T-helper 1 cell treated with Interleukin-12 subunit alpha and Interleukin-12 subunit beta and Interleukin-4 antibody, amounts not matched to agents 30 μg/mL and 1 μg/mL, for 36 hours (primary cell): Measurements from ENCODE around the gene CDH5.

Experiments used
- H3K27ac Mint-ChIP-seq: one replicate; pipeline ENCODE4 v1.8.0; 2021; ENCODE audit warnings: mild to moderate bottlenecking, mixed read lengths
- H3K27me3 Mint-ChIP-seq: one replicate; pipeline ENCODE4 v1.8.0; 2021; ENCODE audit warnings: low read depth, mixed read lengths
- H3K36me3 Mint-ChIP-seq: one replicate; pipeline ENCODE4 v1.8.0; 2021; ENCODE audit warnings: low read depth, mixed read lengths
- H3K4me1 Mint-ChIP-seq: one replicate; pipeline ENCODE4 v1.8.0; 2021; ENCODE audit warnings: low read depth, mixed read lengths
- H3K4me3 Mint-ChIP-seq: one replicate; pipeline ENCODE4 v1.8.0; 2021; ENCODE audit warnings: mild to moderate bottlenecking, moderate library complexity, mixed read lengths
- H3K9me3 Mint-ChIP-seq: one replicate; pipeline ENCODE4 v1.8.0; 2021; ENCODE audit warnings: mixed read lengths

The CDH5 gene

DNA sequence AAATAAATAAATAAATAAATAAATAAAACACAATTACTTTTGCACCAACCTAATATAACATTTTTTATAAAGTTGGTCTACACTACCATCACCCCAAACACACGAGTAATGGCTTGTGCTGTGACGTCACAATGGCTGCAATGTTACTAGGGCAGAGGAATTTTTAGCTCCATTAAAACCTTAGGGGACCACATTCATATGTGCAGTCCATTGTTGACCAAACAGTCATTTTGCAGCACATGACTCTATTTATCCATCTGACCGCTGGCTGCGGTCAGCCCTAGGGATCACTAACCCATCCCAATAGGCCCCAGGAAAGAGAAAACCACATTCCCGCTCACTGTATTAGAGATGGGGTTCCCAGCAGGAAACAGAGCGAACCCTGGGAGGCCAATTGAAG lies 9.6 kb downstream of the CDH5 start:
- no peak overlapping the region for H3K27ac Mint-ChIP-seq
- no peak overlapping the region for H3K4me3 Mint-ChIP-seq

DNA sequence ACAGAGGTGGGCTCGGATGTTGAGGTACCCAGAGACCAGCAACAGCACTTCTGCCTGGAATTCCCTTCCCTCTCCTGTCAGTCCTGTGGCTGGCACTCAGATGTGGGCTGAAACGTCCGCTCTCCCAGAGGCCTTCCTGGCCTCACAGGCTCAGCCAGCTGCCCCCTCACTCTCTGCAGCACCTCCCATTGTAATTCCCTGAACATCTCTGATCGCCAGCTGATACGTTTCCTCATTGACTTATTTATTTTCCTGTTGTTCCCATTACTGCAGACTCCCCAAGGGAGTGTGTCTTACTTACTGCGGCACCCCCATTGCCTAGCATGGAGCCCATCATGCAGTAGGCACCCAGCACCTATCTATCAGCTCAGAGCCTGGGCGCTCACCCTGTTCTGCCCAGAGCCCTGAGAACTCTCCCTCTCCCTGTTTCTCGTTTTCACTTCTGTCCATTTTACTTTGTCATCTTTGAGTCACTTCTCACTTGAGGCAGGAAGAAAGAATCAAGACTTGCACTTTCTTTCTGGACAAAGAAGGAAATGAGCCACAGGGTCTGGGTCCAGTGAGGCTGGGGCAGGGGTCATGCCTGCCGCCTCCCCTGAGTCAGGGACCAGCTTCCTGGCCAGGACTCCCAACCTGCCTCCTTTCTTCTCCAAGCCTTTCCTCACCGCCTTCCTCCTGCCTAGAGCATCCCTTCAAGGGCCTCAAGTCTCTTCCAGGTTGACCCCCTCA lies 10.2 kb downstream of the CDH5 start:
- H3K27ac Mint-ChIP-seq, result no peak overlapping the region
- H3K27me3 Mint-ChIP-seq, result no peaks in the 10 kb centered on the region
- H3K9me3 Mint-ChIP-seq, result no peaks in the 10 kb centered on the region
- no peaks in the 10 kb centered on the region for H3K4me1 Mint-ChIP-seq
- H3K36me3 Mint-ChIP-seq, result no peaks in the 10 kb centered on the region
- no peak overlapping the region for H3K4me3 Mint-ChIP-seq

More for the DNA sequence above, 9.6 kb downstream of the CDH5 start:
- Mint-ChIP-seq H3K4me1 (no peaks in the 10 kb centered on the region), H3K36me3 (no peaks in the 10 kb centered on the region), H3K27me3 (no peaks in the 10 kb centered on the region), H3K9me3 (no peaks in the 10 kb centered on the region)

DNA sequence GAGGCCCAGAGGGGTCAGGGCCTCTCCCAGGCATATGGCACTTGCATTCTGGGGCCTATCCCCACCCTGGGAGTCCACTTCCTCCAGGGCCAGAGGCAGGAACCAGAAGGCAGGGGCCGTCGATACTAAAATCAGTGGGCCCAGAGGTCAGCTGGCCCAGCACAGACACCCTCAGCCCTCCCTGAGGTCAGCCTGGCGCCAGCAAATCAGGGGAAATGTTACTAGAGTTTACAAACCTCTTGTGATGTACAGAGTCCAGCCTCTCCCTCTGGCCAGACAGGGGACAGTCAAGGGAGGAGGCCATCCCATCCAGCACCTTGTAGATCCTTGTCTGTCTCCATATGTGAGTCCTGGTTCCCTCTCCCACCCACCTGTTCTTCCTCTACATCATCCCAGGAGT lies 10.8 kb downstream of the CDH5 start:
- H3K4me1 Mint-ChIP-seq, result no peaks in the 10 kb centered on the region
- H3K27me3 Mint-ChIP-seq, result no peaks in the 10 kb centered on the region
- no peaks in the 10 kb centered on the region for H3K9me3 Mint-ChIP-seq
- no peak overlapping the region for H3K27ac Mint-ChIP-seq
- no peaks in the 10 kb centered on the region for H3K36me3 Mint-ChIP-seq
- no peak overlapping the region for H3K4me3 Mint-ChIP-seq

DNA sequence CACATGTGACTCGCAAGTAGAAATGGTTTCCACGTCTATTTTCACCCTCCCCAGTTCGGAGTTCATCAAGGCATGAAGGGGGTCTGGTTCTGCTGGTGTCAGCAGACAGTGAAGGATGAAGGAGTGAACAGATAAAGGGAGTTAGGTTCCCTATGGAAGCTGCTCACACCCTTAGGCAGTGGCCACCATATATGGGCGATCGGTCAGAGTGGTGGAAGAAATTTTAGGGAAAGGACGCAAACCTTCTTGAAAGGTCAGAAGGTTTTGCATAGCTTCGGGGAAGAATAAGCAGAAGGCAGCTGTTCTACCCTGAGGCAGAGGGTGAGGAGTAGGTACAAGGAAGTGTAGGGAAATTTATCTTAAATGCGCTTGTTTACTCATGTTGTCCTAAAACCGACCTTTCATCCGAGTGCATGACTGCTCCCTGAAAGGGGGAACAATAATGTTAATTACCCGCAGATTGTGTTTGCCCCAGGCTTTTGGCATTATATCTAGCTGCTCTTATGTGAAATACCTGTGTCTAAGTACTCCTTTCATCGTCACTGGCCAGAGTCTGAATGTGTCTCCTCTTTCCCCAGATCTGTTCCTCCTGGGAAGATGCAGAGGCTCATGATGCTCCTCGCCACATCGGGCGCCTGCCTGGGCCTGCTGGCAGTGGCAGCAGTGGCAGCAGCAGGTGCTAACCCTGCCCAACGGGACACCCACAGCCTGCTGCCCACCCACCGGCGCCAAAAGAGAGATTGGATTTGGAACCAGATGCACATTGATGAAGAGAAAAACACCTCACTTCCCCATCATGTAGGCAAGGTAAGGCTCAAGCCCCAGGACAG lies 12.5 kb downstream of the CDH5 start:
- no peaks in the 10 kb centered on the region for H3K36me3 Mint-ChIP-seq
- no peak overlapping the region for H3K27ac Mint-ChIP-seq
- no peaks in the 10 kb centered on the region for H3K4me1 Mint-ChIP-seq
- no peaks in the 10 kb centered on the region for H3K9me3 Mint-ChIP-seq
- H3K27me3 Mint-ChIP-seq, result no peaks in the 10 kb centered on the region
- H3K4me3 Mint-ChIP-seq, result no peak overlapping the region

DNA sequence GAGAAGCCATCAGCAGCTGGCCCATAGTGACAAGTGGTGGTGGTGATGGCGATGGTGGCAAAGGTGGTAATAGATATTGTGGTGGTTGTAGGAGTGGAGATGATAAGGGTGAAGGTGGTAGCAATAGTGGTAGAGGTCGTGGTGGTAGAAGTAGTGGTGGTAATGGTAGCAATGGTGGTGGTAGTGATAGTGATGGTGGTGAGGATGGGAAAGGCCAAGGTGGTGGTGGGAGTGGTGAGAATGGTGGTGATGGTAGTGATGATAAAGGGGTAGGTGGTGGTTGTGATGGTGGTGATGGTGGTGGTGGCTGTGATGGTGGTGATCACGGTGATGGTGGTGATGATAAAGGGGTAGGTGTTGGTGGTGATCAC lies 13.1 kb downstream of the CDH5 start:
- Mint-ChIP-seq H3K4me1 (no peaks in the 10 kb centered on the region), H3K4me3 (no peak overlapping the region), H3K36me3 (no peaks in the 10 kb centered on the region), H3K9me3 (no peaks in the 10 kb centered on the region), H3K27me3 (no peaks in the 10 kb centered on the region), H3K27ac (no peak overlapping the region)

DNA sequence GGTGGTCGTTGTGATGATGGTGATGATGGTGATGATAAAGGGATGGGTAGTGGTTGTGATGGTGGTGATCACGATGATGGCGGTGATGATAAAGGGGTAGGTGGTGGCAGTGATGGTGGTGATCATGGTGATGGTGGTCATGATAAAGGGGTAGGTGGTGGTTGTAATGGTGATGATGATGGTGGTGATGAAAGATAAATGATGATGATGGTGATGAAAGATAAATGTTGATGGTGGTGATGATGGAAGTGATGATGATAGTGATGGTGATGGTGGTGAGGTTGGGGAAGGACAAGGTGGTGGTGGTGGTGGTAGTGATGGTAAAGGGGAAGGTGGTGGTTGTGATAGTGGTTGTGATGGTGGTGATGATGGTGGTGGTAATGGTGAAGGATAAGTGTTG lies 13.9 kb downstream of the CDH5 start:
- H3K4me1 Mint-ChIP-seq, result no peaks in the 10 kb centered on the region
- H3K9me3 Mint-ChIP-seq, result no peaks in the 10 kb centered on the region
- H3K4me3 Mint-ChIP-seq, result no peak overlapping the region
- H3K27me3 Mint-ChIP-seq, result no peaks in the 10 kb centered on the region
- H3K27ac Mint-ChIP-seq, result no peak overlapping the region
- no peaks in the 10 kb centered on the region for H3K36me3 Mint-ChIP-seq

DNA sequence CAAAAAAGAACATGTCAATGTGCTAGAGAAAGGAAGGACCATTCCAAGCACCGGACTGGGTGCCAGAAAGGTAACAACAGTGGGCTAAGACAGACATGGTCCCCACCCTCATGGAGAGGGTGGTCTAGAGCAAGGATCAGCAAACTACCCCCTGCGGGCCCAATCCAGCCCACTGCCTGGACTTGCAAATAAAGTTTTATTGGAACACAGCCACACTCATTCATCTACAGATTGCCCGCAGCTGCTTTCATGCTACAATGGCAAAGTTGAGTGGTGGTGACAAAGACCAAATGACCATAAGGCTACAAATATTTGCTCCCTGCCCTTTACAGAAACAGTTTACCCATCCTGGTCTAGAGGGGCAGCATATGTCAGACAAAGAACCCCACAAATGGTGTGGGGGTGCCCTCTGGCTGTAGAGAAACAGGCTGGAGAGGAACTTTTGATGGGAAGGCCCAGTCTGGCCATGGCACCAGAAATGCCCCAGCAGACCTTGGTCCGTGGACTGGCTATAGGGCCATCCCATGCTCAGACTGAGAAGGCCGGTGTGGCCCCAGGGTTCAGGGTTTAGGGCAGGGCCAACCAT lies 15.2 kb downstream of the CDH5 start:
- no peak overlapping the region for H3K27ac Mint-ChIP-seq
- no peaks in the 10 kb centered on the region for H3K4me1 Mint-ChIP-seq
- H3K9me3 Mint-ChIP-seq, result no peaks in the 10 kb centered on the region
- H3K4me3 Mint-ChIP-seq, result no peak overlapping the region
- no peaks in the 10 kb centered on the region for H3K36me3 Mint-ChIP-seq
- H3K27me3 Mint-ChIP-seq, result no peaks in the 10 kb centered on the region

DNA sequence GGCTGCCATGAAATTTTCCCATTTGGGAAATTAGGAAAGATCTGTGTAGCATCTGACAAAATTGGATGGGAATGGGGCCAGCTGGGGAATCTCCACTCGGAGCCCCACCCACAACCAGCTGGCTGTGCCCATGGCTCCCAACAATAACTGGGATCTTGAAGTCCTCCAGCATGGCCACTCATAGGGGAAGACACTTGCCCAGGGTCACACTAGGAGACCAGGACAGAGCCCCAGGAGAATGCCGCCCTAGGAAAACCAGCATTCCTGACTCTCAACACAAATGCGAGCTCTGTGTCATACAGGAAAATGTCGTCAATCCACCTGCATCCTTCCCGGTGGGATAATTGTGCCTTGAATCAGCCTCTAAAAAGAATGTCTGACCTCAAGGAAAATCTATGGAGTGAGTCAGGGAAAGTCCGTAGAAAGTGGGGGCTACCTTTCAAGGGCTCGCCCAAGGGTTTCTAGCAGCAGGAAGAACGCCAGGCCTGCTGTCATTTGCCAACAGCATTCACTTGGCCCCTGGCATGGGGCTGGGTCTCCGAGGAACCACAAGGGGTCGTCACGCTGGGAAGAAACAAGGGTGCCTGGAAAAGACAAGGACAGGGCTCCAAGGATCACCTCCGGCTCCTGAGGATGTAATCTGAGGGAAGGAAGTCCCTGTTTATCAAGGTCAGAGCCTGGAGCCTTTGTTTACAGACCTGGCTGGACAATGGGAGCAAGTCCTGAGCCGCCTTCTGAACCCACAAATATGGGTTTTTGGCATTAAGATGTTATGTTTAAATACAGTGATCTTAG lies 15.9 kb downstream of the CDH5 start:
- Mint-ChIP-seq H3K4me1 (no peaks in the 10 kb centered on the region), H3K4me3 (no peak overlapping the region), H3K9me3 (no peaks in the 10 kb centered on the region), H3K27me3 (no peaks in the 10 kb centered on the region), H3K27ac (no peak overlapping the region), H3K36me3 (no peaks in the 10 kb centered on the region)

DNA sequence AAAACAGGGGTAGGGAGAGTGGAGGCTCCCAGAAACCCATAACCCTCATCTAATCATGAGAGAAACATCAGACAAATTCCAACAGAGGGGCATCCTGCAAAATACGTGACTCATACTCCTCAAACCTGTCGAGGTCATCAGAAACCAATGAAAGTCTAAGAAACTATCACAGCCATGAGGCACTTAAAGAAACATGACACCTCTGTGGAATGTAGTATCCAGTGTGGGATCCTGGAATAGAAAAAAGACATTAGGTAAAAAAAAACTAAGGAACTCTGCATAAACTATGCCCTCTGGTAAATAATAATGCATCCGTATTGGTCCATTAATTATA lies 16.4 kb downstream of the CDH5 start:
- no peak overlapping the region for H3K27ac Mint-ChIP-seq
- no peak overlapping the region for H3K4me3 Mint-ChIP-seq
- H3K27me3 Mint-ChIP-seq, result no peaks in the 10 kb centered on the region
- no peaks in the 10 kb centered on the region for H3K9me3 Mint-ChIP-seq
- no peaks in the 10 kb centered on the region for H3K4me1 Mint-ChIP-seq
- no peaks in the 10 kb centered on the region for H3K36me3 Mint-ChIP-seq

DNA sequence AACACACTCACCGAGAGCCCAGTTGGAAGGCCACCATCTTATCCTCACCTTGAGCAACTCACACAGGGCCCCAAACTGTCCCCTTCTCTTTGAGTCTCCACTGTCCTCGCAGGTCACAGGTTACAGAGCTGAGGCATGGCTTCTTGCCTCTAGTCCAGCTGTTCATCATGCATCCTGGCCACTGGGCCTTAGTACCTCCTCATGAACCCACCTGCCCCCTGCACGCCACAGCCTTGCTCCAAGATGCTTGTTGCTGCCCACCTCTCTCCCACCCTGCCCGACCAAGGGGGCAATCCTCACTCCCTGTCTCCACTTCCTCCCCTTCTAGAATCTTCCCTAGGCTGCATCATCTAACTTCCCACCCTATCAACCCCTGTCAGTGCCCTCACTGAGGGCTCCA lies 17.1 kb downstream of the CDH5 start:
- Mint-ChIP-seq H3K36me3 (no peaks in the 10 kb centered on the region), H3K9me3 (no peaks in the 10 kb centered on the region), H3K4me1 (no peaks in the 10 kb centered on the region), H3K4me3 (no peak overlapping the region), H3K27me3 (no peaks in the 10 kb centered on the region), H3K27ac (no peak overlapping the region)

DNA sequence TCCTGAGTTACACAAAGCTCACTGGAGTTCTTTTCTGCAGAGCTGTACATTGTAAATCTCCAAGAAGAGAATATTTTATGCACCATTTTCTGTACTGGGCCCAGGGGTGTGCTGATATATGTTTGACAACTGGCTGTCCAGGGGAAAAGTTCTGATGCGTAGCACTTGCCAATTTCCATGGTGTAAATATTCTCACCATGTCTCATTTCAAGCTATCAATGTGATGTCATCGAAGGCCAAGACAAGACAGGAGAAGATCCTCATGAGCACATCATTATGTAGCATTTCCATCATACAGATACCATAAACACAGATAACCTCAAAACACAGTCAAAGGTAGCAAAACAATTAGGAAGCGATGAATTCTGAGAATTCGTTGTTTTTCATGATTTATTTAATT lies 18.9 kb downstream of the CDH5 start:
- H3K9me3 Mint-ChIP-seq, result no peaks in the 10 kb centered on the region
- H3K36me3 Mint-ChIP-seq, result no peaks in the 10 kb centered on the region
- H3K4me1 Mint-ChIP-seq, result no peaks in the 10 kb centered on the region
- H3K4me3 Mint-ChIP-seq, result no peak overlapping the region
- H3K27me3 Mint-ChIP-seq, result no peaks in the 10 kb centered on the region
- no peak overlapping the region for H3K27ac Mint-ChIP-seq

DNA sequence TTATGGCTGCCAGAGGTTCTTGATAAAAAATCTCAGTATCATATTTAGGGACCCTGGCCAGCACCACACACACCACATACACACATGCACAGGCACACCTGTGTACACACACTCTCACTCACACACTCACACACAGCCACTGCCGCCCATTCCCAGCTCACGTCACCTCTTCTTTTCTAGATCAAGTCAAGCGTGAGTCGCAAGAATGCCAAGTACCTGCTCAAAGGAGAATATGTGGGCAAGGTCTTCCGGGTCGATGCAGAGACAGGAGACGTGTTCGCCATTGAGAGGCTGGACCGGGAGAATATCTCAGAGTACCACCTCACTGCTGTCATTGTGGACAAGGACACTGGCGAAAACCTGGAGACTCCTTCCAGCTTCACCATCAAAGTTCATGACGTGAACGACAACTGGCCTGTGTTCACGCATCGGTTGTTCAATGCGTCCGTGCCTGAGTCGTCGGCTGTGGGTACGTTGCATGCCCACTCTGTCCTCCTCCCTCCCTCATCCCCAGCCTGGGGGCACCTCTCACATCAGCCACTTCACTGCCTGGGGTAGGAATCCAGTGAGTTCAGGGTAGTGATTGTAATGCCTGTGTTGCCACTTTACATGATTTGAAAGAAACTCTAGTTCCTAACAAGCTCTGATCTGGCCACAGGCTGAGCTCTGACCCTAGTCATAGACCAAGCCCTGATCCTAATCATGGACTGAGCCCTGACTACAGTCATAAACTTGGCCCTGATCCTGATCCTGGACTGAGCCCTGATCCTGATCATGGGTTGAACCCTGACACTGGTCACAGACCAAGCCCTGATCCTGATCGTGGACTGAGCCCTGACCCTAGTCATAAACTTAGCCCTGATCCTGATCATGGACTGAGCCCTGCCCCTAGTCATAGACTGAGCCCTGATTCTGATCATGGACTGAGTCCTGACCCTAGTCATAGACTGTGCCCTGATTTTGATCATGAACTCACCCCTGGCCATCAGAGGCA lies 20.4 kb downstream of the CDH5 start:
- H3K36me3 Mint-ChIP-seq, result no peaks in the 10 kb centered on the region
- H3K4me1 Mint-ChIP-seq, result no peaks in the 10 kb centered on the region
- no peaks in the 10 kb centered on the region for H3K9me3 Mint-ChIP-seq
- no peak overlapping the region for H3K27ac Mint-ChIP-seq
- no peaks in the 10 kb centered on the region for H3K27me3 Mint-ChIP-seq
- no peak overlapping the region for H3K4me3 Mint-ChIP-seq

DNA sequence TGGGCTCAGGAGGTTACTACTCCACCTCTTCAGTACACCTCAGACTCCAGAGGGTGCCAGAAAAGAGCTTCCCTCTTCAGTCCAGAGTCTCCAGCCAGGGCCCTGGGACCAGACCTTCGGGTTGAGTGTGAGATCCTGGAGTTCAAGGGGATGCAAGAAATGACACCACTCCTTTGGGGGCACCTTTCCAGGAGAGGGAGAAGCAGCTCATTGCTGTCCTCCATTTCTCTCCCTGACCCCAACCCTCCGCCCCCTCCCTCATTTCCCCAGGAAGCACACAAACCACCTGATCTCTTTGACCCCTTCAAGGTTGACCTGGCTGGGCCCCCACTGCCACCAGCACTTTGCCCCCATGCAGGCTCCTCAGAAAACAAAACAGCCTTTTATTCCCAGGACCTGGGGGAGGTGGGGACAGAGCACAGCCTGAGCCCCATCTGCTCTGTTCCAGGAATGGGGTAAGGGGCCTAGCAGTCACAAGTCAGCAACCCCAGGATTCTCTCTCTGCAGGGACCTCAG lies 21.4 kb downstream of the CDH5 start:
- Mint-ChIP-seq H3K4me1 (no peaks in the 10 kb centered on the region), H3K4me3 (no peak overlapping the region), H3K27me3 (no peaks in the 10 kb centered on the region), H3K36me3 (no peaks in the 10 kb centered on the region), H3K9me3 (no peaks in the 10 kb centered on the region), H3K27ac (no peak overlapping the region)
